GM23338 (cell line): Measurements from ENCODE around the gene SPTBN2. TPM values are rescaled to one million over a fixed set of nuclear protein-coding genes. Genes with fewer than 3 reads are reported as not detected.

Experiments used
- ATAC-seq: fragments of 200-7000 bp; cut with Tn5 transposase; 3 replicates; pipeline ENCODE4 v1.9.1; 2020
- DNase-seq: peaks from one replicate; pipeline ENCODE4 v3.0.0-alpha.2; 2015; ENCODE audit warnings: low spot score
- H2AFZ ChIP-seq: fragments of 200-600 bp; sonication (generic); 2 replicates; pipeline ENCODE4 v1.8.0; 2016; ENCODE audit warnings: antibody characterized with exemption, mild to moderate bottlenecking, moderate library complexity
- H3F3A ChIP-seq: fragments of 200-600 bp; sonication (generic); replicated peaks from 2 replicates; pipeline ENCODE4 v1.8.0; 2017; ENCODE audit warnings: antibody characterized with exemption, mixed run types, low read depth
- H3K27ac ChIP-seq: fragments of 200-600 bp; sonication (generic); 2 replicates; pipeline ENCODE4 v1.6.1; 2016; ENCODE audit warnings: low read depth
- H3K27me3 ChIP-seq: fragments of 200-600 bp; sonication (generic); 2 replicates; pipeline ENCODE4 v1.8.0; 2016; ENCODE audit warnings: mild to moderate bottlenecking, mixed run types, moderate library complexity; ENCODE audit not compliant: insufficient read depth
- H3K36me3 ChIP-seq: fragments of 200-600 bp; sonication (generic); 2 replicates; pipeline ENCODE4 v1.8.0; 2016; ENCODE audit warnings: mild to moderate bottlenecking; ENCODE audit not compliant: insufficient read depth
- H3K4me1 ChIP-seq: fragments of 200-600 bp; sonication (generic); 2 replicates; pipeline ENCODE4 v1.8.0; 2016; ENCODE audit warnings: mild to moderate bottlenecking, moderate library complexity; ENCODE audit not compliant: insufficient read depth
- H3K4me2 ChIP-seq: fragments of 200-600 bp; sonication (generic); 2 replicates; pipeline ENCODE4 v1.7.1; 2017; ENCODE audit warnings: mixed run types
- H3K4me3 ChIP-seq: fragments of 200-600 bp; sonication (generic); 2 replicates; pipeline ENCODE4 v1.6.1; 2016; ENCODE audit warnings: mixed run types
- H3K79me2 ChIP-seq: fragments of 200-600 bp; sonication (generic); replicated peaks from 2 replicates; pipeline ENCODE4 v1.8.0; 2017; ENCODE audit warnings: mild to moderate bottlenecking; ENCODE audit not compliant: insufficient read depth
- H3K9me2 ChIP-seq: fragments of 200-600 bp; sonication (generic); 2 replicates; pipeline ENCODE4 v1.8.0; 2017; ENCODE audit not compliant: insufficient read depth
- H4K20me1 ChIP-seq: fragments of 200-600 bp; sonication (generic); replicated peaks from 2 replicates; pipeline ENCODE4 v1.8.0; 2017; ENCODE audit warnings: mild to moderate bottlenecking; ENCODE audit not compliant: insufficient read depth
- H3K27ac Mint-ChIP-seq: 2 replicates; pipeline ENCODE4 v1.8.0; 2020; ENCODE audit warnings: inconsistent platforms, mild to moderate bottlenecking, moderate library complexity, mixed read lengths
- H3K27me3 Mint-ChIP-seq: 3 replicates; pipeline ENCODE4 v1.8.0; 2022; ENCODE audit warnings: low read depth, mild to moderate bottlenecking, moderate library complexity, mixed read lengths, inconsistent platforms; ENCODE audit not compliant: insufficient read depth, poor library complexity
- H3K36me3 Mint-ChIP-seq: 3 replicates; pipeline ENCODE4 v1.8.0; 2021; ENCODE audit warnings: low read depth, mild to moderate bottlenecking, inconsistent platforms, moderate library complexity, mixed read lengths
- H3K4me1 Mint-ChIP-seq: 3 replicates; pipeline ENCODE4 v1.8.0; 2020; ENCODE audit warnings: mild to moderate bottlenecking, inconsistent platforms, mixed read lengths
- H3K4me3 Mint-ChIP-seq: 3 replicates; pipeline ENCODE4 v1.8.0; 2021; ENCODE audit warnings: moderate library complexity, mild to moderate bottlenecking, inconsistent platforms, mixed read lengths
- H3K9me3 Mint-ChIP-seq: 3 replicates; pipeline ENCODE4 v1.8.0; 2020; ENCODE audit warnings: moderate library complexity, mild to moderate bottlenecking, inconsistent platforms, mixed read lengths
- CREB1 ChIP-seq: fragments of 250-450 bp; sonication (Bioruptor Pico); IDR thresholded peaks from 2 replicates; pipeline ENCODE4 v1.5.0; 2020; ENCODE audit warnings: low read depth, mild to moderate bottlenecking, moderate library complexity
- EZH2 ChIP-seq: fragments of 200-600 bp; sonication (generic); IDR thresholded peaks from one replicate; pipeline ENCODE4 v1.8.0; 2017; ENCODE audit warnings: antibody characterized with exemption, mild to moderate bottlenecking, low read depth; ENCODE audit not compliant: unreplicated experiment
- EZH2phosphoT487 ChIP-seq: fragments of 200-600 bp; sonication (generic); IDR thresholded peaks from one replicate; pipeline ENCODE4 v1.8.1; 2018; ENCODE audit warnings: antibody characterized with exemption; ENCODE audit not compliant: unreplicated experiment
- JUNB ChIP-seq: IDR thresholded peaks from one replicate; pipeline ENCODE4 v1.6.1; 2016; ENCODE audit warnings: antibody characterized with exemption; ENCODE audit not compliant: unreplicated experiment
- POLR2AphosphoS5 ChIP-seq: IDR thresholded peaks from 2 replicates; pipeline ENCODE4 v1.6.1; 2016; ENCODE audit warnings: antibody characterized with exemption, low read depth
- REST ChIP-seq: IDR thresholded peaks from one replicate; pipeline ENCODE4 v1.6.1; 2018; ENCODE audit warnings: antibody characterized with exemption; ENCODE audit not compliant: unreplicated experiment
- STAT1 ChIP-seq: IDR thresholded peaks from one replicate; pipeline ENCODE4 v1.6.1; 2016; ENCODE audit warnings: antibody characterized with exemption; ENCODE audit not compliant: unreplicated experiment
- ZNF114 ChIP-seq: fragments of 250-450 bp; sonication (Bioruptor Pico); IDR thresholded peaks from 2 replicates; pipeline ENCODE4 v1.5.0; 2020; ENCODE audit warnings: mild to moderate bottlenecking, moderate library complexity
- polyA plus RNA-seq: library from polyadenylated mRNA; unstranded; fragments of >200 nt; fragmentation: Nextera tagmentation; extraction: Ambion mirVana; gene quantifications from 2 replicates; pipeline ENCODE4 v1.2.1, GENCODE V29; 2016
- total RNA-seq: library from RNA; depleted of rRNA; stranded (reverse); fragments of >200 nt; shearing (Covaris generic); gene quantifications from 2 replicates; pipeline ENCODE4 v1.2.3, GENCODE V29; 2014
- TF ChIP-seq, protein P1 (sequence below): IDR thresholded peaks from 2 replicates; pipeline ENCODE4 v1.6.1; 2016; ENCODE audit warnings: antibody characterized with exemption

The SPTBN2 gene
- total and polyA plus RNA-seq, 2 experiments from 2014 or later = 7.7 to 49.1 TPM

DNA sequence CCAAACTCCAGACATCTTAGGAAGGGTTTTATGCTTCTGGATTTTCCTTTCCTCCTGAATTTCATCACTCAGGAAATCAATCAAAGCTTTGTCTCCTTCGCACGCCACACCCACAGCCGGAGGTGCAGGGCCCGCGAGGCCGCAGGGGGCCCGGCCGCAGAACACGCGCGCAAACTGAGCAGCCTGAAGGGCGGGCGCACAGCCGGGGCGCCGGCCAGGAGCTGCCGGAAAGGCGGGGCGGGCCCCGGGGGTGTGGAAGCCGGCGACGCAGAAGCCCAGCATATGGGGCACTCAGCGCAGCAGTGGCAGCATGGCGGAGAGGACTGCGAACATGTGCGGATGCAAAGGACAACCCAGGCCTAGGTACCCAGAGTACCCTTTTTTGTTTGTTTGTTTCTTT lies 33.1 kb upstream of the SPTBN2 start:
- H3K4me1 Mint-ChIP-seq = no peaks in the 10 kb centered on the region
- peaks cover 1% of the 10 kb centered on the region for H3K27me3 Mint-ChIP-seq
- Histone ChIP-seq H3F3A (0 out of 2 replicates have a peak, but pooled peaks cover 7% of the 10 kb centered on the region), H3K79me2 (no peaks in the 10 kb centered on the region), H3K4me2 (no peak overlapping the region), H3K4me3 (no peak overlapping the region), H4K20me1 (no peaks in the 10 kb centered on the region), H3K4me1 (no peaks in the 10 kb centered on the region), H3K9me2 (no peaks in the 10 kb centered on the region), H3K27ac (no peak overlapping the region), H3K36me3 (no peaks in the 10 kb centered on the region), H3K27me3 (no peaks in the 10 kb centered on the region), H2AFZ (no peak overlapping the region)
- DNase-seq = peak; percentile 24
- peak; percentile 72 for ATAC-seq
- no peaks in the 10 kb centered on the region for H3K9me3 Mint-ChIP-seq
- no peak for TF ChIP-seq POLR2AphosphoS5
- TF ChIP-seq EZH2phosphoT487 = no peak
- TF ChIP-seq, protein P1, sequence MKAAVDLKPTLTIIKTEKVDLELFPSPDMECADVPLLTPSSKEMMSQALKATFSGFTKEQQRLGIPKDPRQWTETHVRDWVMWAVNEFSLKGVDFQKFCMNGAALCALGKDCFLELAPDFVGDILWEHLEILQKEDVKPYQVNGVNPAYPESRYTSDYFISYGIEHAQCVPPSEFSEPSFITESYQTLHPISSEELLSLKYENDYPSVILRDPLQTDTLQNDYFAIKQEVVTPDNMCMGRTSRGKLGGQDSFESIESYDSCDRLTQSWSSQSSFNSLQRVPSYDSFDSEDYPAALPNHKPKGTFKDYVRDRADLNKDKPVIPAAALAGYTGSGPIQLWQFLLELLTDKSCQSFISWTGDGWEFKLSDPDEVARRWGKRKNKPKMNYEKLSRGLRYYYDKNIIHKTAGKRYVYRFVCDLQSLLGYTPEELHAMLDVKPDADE = no peak
- no peak for TF ChIP-seq CREB1
- no peak for TF ChIP-seq JUNB
- no peak for TF ChIP-seq ZNF114 (CRISPR knock-in tag)
- H3K4me3 Mint-ChIP-seq = no peak overlapping the region
- no peak overlapping the region for H3K27ac Mint-ChIP-seq
- peaks cover 6% of the 10 kb centered on the region; the same call in 2 of the 3 replicates for H3K36me3 Mint-ChIP-seq

GRCh38 chr11:66752148-66752547 lies 23.1 kb upstream of the SPTBN2 start:
- Histone ChIP-seq H3K27ac (no peak overlapping the region), H3K79me2 (peaks cover 6% of the 10 kb centered on the region; the same call in 1 of the 2 replicates), H2AFZ (no peak overlapping the region), H3K9me2 (no peaks in the 10 kb centered on the region), H3K4me2 (no peak overlapping the region), H3F3A (no peaks in the 10 kb centered on the region), H3K36me3 (no peaks in the 10 kb centered on the region), H3K4me3 (no peak overlapping the region), H4K20me1 (peaks cover 10% of the 10 kb centered on the region), H3K27me3 (no peaks in the 10 kb centered on the region), H3K4me1 (no peaks in the 10 kb centered on the region)
- DNase-seq (no peak), ATAC-seq (no peak)
- peak overlapping the region; percentile 56; the same call in 1 of the 2 replicates for H3K27ac Mint-ChIP-seq
- H3K4me1 Mint-ChIP-seq = no peaks in the 10 kb centered on the region
- H3K36me3 Mint-ChIP-seq = no peaks in the 10 kb centered on the region
- H3K27me3 Mint-ChIP-seq = peaks cover 4% of the 10 kb centered on the region
- no peaks in the 10 kb centered on the region for H3K9me3 Mint-ChIP-seq
- H3K4me3 Mint-ChIP-seq = no peak overlapping the region
- TF ChIP-seq REST (no peak), STAT1 (no peak), CREB1 (no peak), ZNF114 (CRISPR knock-in tag) (no peak), EZH2phosphoT487 (no peak), EZH2 (no peak)
- TF ChIP-seq, protein P1 = no peak
